Peyer's patch (tissue), 4 donors: ENCODE data around the gene AZIN2.

Experiments used
- POLR2A ChIP-seq, 2 donors: fragments of 450-650 bp; IDR thresholded peaks; one replicate each; pipeline ENCODE4 v1.5.1; 2017; ENCODE audit warnings: antibody characterized with exemption in 2 of 2, mild to moderate bottlenecking in 2 of 2, moderate library complexity in 2 of 2
- TF ChIP-seq, protein P1 (sequence below), 6 experiments: fragments of 450-650 bp in 4 of 6; fragments of 200-600 bp in 2 of 6; sonication (generic) in 1 of 6; IDR thresholded peaks; one replicate each; pipeline ENCODE4 v1.5.1; 2017 to 2019; ENCODE audit warnings: antibody characterized with exemption in 6 of 6, mild to moderate bottlenecking in 3 of 6, moderate library complexity in 1 of 6

DNA sequence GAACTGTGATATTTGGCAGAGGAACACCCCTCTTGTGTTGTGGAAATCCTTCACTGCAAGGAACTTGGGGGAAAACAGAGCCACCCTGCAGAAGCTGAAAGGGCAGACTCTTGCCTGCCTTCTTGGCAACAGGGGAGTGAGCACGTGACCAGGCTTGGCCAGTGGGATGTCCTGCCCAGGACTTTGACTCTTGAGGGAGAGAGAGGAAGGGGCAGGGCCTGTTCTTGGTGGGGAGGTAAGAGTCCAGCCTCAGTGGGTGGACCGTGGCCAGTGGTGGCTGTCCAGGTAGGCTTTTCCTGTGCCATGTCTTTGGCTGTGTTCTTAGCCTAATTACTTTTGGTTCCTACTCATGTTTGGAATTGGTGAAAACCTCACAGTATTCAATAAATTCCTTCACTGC is 35.7 kb upstream of the AZIN2 start:
- TF ChIP-seq, protein P1, sequence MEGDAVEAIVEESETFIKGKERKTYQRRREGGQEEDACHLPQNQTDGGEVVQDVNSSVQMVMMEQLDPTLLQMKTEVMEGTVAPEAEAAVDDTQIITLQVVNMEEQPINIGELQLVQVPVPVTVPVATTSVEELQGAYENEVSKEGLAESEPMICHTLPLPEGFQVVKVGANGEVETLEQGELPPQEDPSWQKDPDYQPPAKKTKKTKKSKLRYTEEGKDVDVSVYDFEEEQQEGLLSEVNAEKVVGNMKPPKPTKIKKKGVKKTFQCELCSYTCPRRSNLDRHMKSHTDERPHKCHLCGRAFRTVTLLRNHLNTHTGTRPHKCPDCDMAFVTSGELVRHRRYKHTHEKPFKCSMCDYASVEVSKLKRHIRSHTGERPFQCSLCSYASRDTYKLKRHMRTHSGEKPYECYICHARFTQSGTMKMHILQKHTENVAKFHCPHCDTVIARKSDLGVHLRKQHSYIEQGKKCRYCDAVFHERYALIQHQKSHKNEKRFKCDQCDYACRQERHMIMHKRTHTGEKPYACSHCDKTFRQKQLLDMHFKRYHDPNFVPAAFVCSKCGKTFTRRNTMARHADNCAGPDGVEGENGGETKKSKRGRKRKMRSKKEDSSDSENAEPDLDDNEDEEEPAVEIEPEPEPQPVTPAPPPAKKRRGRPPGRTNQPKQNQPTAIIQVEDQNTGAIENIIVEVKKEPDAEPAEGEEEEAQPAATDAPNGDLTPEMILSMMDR (IDR thresholded peaks at IDR 0.05) = no peak
- peak; percentile 27 to 73 for TF ChIP-seq POLR2A (IDR thresholded peaks at IDR 0.05)
